Measurements from ENCODE around the gene SLC26A1.
"Not testable (repeated sequence)": the region's sequence is repeated elsewhere in the genome, so short reads cannot be mapped to it uniquely, and the experiment has no call there.

The SLC26A1 gene

DNA sequence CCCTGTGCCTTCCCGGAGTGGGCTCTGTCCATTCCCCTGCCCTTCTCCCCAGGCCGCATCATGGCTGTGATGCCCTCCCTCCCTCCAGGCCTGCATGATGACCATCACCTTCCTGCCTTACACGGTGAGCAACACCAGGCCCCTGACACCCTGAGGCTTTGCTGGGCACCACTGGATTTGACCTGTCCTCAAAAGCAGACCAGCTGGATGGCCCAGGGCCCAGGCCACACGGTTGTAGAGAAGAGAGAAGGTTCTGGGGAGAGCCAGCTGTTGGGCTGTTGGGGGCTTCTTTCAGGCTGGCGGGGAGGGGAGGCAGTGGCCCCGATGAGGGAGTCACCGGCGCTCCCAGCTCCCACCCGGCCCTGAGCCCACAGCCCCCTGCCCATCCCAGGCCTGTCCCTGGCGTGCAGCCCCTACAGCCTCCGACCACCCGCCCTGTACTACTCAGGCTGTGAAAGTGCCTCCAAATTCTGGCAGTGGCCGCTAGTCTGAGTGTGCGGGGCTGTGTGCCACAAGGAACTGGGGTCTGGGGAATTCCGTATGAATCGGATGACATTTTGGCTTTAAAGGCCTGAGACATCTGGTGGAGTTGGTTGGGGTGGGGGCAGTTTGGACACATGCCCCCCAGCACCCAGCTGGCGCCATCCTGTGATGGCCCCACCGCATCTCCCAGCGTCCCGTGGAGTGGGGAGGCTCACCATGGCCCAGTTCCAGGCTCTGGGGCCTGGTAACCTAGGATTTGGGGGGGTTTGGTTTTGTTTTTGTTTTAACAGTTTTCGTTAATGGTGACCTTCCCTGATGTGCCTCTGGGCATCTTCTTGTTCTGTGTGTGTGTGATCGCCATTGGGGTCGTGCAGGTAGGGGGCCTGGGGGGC is 41.4 kb downstream of the SLC26A1 start:
- DNase-seq, result no peak

DNA sequence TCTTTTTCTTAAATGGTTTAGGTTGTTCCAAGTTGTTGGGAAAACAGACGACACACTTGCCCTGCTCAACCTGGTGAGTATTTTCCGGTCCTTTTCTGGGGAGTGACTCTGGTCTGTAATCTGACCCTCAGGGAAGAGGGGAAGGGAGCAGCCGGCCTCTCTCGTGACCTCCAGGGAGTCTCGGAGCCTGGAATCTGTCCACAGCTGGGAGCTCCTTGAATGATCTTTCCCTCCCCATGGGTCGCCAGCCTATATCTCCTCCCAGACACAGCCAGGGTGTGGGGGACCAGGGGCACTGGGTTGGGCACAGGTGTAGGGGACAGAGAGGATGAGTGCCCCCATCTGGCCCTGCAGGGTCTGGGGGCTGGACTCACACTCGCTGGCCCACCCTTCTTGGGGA is 42.0 kb downstream of the SLC26A1 start:
- DNase-seq, result no peak

DNA sequence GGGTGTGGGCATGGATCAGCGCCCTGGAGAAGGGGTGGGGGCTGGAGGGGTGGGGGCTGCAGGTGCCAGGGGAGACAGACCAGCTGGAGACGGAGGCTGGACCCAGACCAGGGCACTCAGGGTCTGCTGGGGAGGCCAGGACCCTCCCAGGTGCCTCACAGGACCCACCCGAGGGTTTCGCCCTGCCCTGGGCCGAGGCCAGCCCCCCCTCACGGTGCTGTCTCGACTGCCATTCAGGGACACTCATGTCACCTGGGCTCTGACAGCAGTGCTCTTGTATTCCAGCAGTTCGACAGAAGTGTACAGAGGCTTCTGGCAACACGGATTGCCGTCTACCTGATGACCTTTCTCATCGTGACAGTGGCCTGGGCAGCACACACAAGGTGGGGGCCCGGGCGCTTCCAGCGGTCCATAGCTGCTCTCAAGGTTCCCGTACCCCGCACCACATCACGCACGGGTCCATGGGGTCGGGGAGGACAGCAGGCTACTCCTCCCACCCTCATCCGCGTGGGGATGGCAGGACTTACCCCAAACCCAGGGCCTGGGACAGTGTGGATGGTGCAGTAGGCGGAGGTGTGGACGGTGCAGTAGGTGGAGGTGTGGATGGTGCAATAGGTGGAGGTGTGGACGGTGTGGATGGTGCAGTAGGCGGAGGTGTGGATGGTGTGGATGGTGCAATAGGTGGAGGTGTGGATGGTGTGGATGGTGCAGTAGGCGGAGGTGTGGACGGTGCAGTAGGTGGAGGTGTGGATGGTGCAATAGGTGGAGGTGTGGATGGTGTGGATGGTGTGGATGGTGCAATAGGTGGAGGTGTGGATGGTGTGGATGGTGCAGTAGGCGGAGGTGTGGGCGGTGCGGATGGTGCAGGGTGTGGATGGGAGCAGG is 42.8 kb downstream of the SLC26A1 start:
- no peak for DNase-seq

DNA sequence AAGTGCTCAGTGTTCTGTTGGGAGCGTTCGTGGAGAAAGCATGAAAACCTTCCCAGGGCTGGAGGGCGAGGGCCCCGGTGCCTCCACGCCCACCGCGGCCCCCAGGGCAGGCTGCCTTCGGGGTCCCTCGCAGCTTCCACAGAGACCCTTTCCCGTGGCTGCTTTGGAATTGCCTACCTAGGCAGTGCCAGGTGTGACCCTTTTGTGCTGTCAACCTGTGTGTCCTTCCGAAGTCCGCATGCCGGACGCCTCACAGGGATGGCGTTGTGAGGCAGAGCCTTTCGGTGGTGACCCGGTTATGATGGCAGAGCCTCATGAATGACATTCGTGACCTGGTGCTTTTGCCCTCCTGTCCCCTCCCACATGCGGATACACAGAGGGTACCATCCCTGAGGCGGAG is 43.5 kb downstream of the SLC26A1 start:
- no peak for DNase-seq

DNA sequence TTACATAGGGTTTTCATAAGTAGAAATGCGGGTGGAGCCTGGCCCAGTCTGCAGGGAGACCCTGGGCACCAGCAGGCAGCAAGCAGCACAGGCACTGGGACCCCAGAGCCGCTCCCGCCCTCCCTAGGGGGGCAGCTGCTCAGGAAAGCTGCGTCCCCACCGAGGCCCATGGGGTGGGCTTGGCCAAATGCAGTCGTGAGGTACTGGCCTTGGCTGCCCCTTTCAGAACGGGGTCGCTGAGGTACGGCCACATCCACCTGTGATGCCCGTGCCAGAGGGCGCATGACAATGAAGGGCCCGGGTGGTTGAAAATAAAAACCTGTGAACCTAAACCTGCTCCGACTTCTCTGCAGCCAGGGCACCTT is 44.3 kb downstream of the SLC26A1 start:
- no peak for DNase-seq

DNA sequence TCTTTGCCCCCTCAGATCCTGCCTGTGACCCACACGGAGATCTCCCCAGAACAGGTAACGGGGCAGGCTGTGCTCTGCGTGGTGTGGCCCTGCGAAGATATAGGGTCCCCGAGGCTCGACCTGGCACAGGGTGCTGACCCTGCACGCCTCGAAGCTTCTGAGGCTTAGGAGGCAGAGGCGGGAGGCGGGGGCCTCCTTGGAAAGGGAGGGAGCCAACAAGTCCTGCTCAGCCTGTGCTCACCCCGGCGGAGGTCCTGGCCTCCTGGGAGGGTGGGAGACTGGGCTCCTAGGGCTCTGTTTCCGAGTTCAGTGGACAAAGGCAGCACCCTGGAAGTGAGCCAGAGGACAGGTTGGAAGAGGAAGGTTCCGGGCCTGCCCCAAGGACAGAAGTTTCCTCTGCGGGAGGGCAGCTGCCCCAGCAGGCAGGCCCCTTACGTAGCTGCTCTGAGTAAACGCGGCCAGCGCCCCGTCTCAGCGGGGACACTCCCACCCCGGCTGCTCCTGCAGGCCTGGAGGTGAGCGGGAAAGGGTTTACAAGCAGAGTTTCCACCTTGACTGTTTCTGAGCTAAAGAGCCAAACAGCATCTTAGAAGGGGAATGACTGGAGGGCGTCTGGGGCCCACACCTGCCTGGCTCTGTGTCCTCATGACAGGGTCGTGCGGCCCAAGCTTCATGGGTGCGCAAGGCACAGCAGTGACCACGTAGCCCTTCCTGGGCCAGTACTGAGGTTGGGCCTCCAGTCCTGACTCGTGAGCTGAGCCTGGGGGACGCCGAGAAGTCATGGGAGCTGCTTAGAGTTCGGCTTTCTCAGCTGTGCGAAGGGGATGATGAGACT is 44.9 kb downstream of the SLC26A1 start:
- DNase-seq, result no peak

DNA sequence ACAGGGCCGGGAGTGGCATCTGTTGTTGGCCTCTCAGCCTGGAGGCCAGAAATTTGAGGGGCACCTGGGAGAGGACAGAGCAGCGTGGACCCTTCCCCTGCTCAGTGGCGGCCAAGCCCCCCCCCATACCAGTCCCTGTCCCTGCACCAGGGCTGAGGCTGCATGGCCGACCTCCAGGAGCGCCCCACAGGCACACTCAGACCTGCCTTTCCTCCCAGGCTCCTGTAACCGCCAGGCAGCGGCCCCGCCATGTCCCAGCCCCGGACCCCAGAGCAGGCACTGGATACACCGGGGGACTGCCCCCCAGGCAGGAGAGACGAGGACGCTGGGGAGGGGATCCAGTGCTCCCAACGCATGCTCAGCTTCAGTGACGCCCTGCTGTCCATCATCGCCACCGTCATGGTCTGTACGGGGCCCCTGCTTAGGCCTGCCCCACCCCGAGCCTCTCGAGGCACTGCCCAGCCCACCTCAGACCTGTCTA is 45.7 kb downstream of the SLC26A1 start:
- DNase-seq, result no peak

DNA sequence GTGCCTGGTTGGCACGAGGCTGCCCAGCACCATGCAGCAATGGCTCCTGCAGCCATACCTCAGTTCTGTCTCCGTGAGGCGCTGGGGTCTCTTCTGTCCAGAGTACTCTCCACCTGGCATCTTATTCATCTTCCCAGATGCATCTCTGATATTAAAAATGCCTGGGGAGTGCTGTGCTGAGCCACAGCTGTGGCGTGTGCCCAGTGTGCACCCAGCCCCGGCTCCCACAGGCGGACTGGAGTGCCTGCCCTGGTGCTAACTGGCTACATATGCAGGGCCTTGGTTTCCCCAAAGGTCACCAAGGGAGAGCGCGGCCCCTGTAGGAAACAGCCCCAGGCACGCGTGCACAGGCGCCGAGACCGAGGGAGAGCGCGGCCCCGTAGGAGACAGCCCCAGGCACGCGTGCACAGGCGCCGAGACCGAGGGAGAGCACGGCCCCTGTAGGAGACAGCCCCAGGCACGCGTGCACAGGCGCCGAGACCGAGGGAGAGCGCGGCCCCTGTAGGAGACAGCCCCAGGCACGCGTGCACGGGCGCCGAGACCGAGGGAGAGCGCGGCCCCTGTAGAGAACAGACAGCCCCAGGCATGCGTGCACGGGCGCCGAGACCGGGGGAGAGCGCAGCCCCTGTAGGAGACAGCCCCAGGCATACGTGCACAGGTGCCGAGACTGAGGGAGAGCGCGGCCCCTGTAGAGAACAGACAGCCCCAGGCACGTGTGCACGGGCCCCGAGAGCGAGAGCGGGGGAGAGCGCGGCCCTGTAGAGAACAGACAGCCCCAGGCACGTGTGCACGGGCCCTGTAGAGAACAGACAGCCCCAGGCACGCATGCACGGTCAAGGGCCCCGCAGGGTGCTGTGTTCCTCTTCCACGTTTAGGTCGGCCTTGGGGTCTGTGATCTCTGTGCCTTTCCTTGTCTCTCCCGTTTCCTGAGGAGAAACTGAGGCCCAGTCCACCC is 46.4 kb downstream of the SLC26A1 start:
- no peak for DNase-seq

- no peak for DNase-seq
Observed at GRCh38 chr4:946103-946450, 47.1 kb downstream of the SLC26A1 start.

- no peak for DNase-seq
Observed at GRCh38 chr4:945274-946102, 47.7 kb downstream of the SLC26A1 start.

- DNase-seq, result not testable (repeated sequence)
Observed at GRCh38 chr4:939508-939907, 53.7 kb downstream of the SLC26A1 start.

Measured in right hindlimb (tissue), 1 donor.